ENCODE measurements around the gene ANKRD26.

ANKRD26 gene

GRCh38 chr10:26983156-26983555 is 117.1 kb downstream of the ANKRD26 start:
- no peaks in the 10 kb centered on the region for H3K27me3 ChIP-seq (ENCODE audit: insufficient read depth, low read length)
- no peaks in the 10 kb centered on the region for H3K4me1 ChIP-seq (ENCODE audit: insufficient read depth, low read length)

GRCh38 chr10:26982058-26982457 is 118.2 kb downstream of the ANKRD26 start:
- Histone ChIP-seq H3K4me3 (ENCODE audit: low read length) (no peak overlapping the region), H3K4me1 (ENCODE audit: insufficient read depth, low read length) (no peaks in the 10 kb centered on the region), H3K9me3 (ENCODE audit: low read length) (no peaks in the 10 kb centered on the region), H2AFZ (ENCODE audit: low read depth, low read length) (no peak overlapping the region), H3K27me3 (ENCODE audit: insufficient read depth, low read length) (no peaks in the 10 kb centered on the region), H3K36me3 (ENCODE audit: insufficient read depth, low read length) (no peaks in the 10 kb centered on the region)

More at GRCh38 chr10:26983156-26983555, 117.1 kb downstream of the ANKRD26 start:
- Histone ChIP-seq H2AFZ (ENCODE audit: low read depth, low read length) (no peak overlapping the region), H3K36me3 (ENCODE audit: insufficient read depth, low read length) (no peaks in the 10 kb centered on the region), H3K4me3 (ENCODE audit: low read length) (no peak overlapping the region), H3K9me3 (ENCODE audit: low read length) (no peaks in the 10 kb centered on the region)

- H3K27me3 ChIP-seq (ENCODE audit: insufficient read depth, low read length): no peaks in the 10 kb centered on the region
- H3K4me1 ChIP-seq (ENCODE audit: insufficient read depth, low read length): no peaks in the 10 kb centered on the region
- no peak overlapping the region for H3K4me3 ChIP-seq (ENCODE audit: low read length)
- H3K36me3 ChIP-seq (ENCODE audit: insufficient read depth, low read length): no peaks in the 10 kb centered on the region
- no peaks in the 10 kb centered on the region for H3K9me3 ChIP-seq (ENCODE audit: low read length)
- no peak overlapping the region for H2AFZ ChIP-seq (ENCODE audit: low read depth, low read length)
Measured at GRCh38 chr10:26981232-26981824, 119.0 kb downstream of the ANKRD26 start.

- Histone ChIP-seq H3K9me3 (ENCODE audit: low read length) (no peaks in the 10 kb centered on the region), H3K4me1 (ENCODE audit: insufficient read depth, low read length) (no peaks in the 10 kb centered on the region), H3K36me3 (ENCODE audit: insufficient read depth, low read length) (no peaks in the 10 kb centered on the region), H3K27me3 (ENCODE audit: insufficient read depth, low read length) (no peaks in the 10 kb centered on the region), H2AFZ (ENCODE audit: low read depth, low read length) (no peak overlapping the region), H3K4me3 (ENCODE audit: low read length) (no peak overlapping the region)
Measured at GRCh38 chr10:26978519-26978918, 121.8 kb downstream of the ANKRD26 start.

GRCh38 chr10:26977635-26978034 is 122.7 kb downstream of the ANKRD26 start:
- H2AFZ ChIP-seq (ENCODE audit: low read depth, low read length): no peak overlapping the region
- no peak overlapping the region for H3K4me3 ChIP-seq (ENCODE audit: low read length)
- H3K9me3 ChIP-seq (ENCODE audit: low read length): no peaks in the 10 kb centered on the region
- no peaks in the 10 kb centered on the region for H3K36me3 ChIP-seq (ENCODE audit: insufficient read depth, low read length)
- no peaks in the 10 kb centered on the region for H3K4me1 ChIP-seq (ENCODE audit: insufficient read depth, low read length)
- H3K27me3 ChIP-seq (ENCODE audit: insufficient read depth, low read length): no peaks in the 10 kb centered on the region

- Histone ChIP-seq H3K9me3 (ENCODE audit: low read length) (no peaks in the 10 kb centered on the region), H2AFZ (ENCODE audit: low read depth, low read length) (no peak overlapping the region), H3K27me3 (ENCODE audit: insufficient read depth, low read length) (no peaks in the 10 kb centered on the region), H3K36me3 (ENCODE audit: insufficient read depth, low read length) (no peaks in the 10 kb centered on the region), H3K4me3 (ENCODE audit: low read length) (no peak overlapping the region), H3K4me1 (ENCODE audit: insufficient read depth, low read length) (no peaks in the 10 kb centered on the region)
Measured at GRCh38 chr10:26970667-26971066, 129.6 kb downstream of the ANKRD26 start.

GRCh38 chr10:26969145-26969926 is 131.0 kb downstream of the ANKRD26 start:
- Histone ChIP-seq H2AFZ (ENCODE audit: low read depth, low read length) (no peak overlapping the region), H3K4me3 (ENCODE audit: low read length) (no peak overlapping the region), H3K4me1 (ENCODE audit: insufficient read depth, low read length) (no peaks in the 10 kb centered on the region), H3K9me3 (ENCODE audit: low read length) (no peaks in the 10 kb centered on the region), H3K36me3 (ENCODE audit: insufficient read depth, low read length) (no peaks in the 10 kb centered on the region), H3K27me3 (ENCODE audit: insufficient read depth, low read length) (no peaks in the 10 kb centered on the region)

DNA sequence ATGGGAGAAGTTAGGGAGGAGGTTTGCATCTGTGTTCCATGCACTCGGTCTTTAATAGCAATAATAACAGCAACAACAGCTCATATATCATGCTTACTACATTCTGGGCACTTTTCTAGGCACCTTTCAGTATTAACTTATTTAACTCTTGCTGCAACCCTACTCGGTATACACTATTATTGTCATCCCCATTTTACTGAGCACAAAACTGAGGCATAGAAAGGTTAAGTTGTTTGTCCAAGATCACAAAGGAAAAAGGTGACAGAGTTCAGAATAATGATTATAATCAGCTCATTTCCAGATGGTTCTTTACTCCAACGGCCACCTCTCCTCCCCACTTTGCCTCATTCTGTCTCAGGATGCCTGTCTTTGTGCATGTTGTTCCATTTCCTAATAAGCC is 137.5 kb downstream of the ANKRD26 start:
- Histone ChIP-seq H3K27me3 (ENCODE audit: insufficient read depth, low read length) (no peaks in the 10 kb centered on the region), H3K9me3 (ENCODE audit: low read length) (no peaks in the 10 kb centered on the region), H3K4me1 (ENCODE audit: insufficient read depth, low read length) (no peaks in the 10 kb centered on the region), H3K4me3 (ENCODE audit: low read length) (no peak overlapping the region), H3K36me3 (ENCODE audit: insufficient read depth, low read length) (no peaks in the 10 kb centered on the region), H2AFZ (ENCODE audit: low read depth, low read length) (no peak overlapping the region)

GRCh38 chr10:26960308-26960707 is 140.0 kb downstream of the ANKRD26 start:
- no peak overlapping the region for H3K4me3 ChIP-seq (ENCODE audit: low read length)

DNA sequence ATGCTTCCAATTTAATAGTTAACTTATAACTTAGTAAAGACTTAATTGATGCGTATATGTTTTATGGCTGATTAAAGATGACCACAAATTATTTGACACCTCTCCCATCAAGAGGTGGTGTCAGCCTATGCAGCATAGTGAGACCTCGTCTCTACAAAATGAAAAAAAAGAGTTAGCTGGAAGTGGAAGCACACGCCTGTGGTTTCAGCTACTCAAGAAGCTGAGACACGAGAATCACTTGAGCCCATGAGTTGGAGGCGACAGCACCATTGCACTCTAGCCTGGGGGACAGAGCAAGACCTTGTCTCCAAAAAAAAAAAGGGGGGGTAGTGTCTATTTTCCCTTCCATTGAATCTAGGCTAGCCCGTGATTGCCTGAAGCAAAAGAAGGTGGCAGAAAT is 140.5 kb downstream of the ANKRD26 start:
- Histone ChIP-seq H2AFZ (ENCODE audit: low read depth, low read length) (no peak overlapping the region), H3K9me3 (ENCODE audit: low read length) (no peaks in the 10 kb centered on the region), H3K27me3 (ENCODE audit: insufficient read depth, low read length) (no peaks in the 10 kb centered on the region), H3K4me3 (ENCODE audit: low read length) (no peak overlapping the region), H3K4me1 (ENCODE audit: insufficient read depth, low read length) (no peaks in the 10 kb centered on the region), H3K36me3 (ENCODE audit: insufficient read depth, low read length) (no peaks in the 10 kb centered on the region)

More at GRCh38 chr10:26960308-26960707, 140.0 kb downstream of the ANKRD26 start:
- Histone ChIP-seq H3K9me3 (ENCODE audit: low read length) (no peaks in the 10 kb centered on the region), H3K36me3 (ENCODE audit: insufficient read depth, low read length) (no peaks in the 10 kb centered on the region), H3K27me3 (ENCODE audit: insufficient read depth, low read length) (no peaks in the 10 kb centered on the region), H2AFZ (ENCODE audit: low read depth, low read length) (no peak overlapping the region), H3K4me1 (ENCODE audit: insufficient read depth, low read length) (no peaks in the 10 kb centered on the region)

All from neuron (in vitro differentiated cells).